Hepatocyte (in vitro differentiated cells): Measurements from ENCODE around the gene SRP14. TPM values are rescaled to one million over a fixed set of nuclear protein-coding genes. Genes with fewer than 3 reads are reported as not detected.

Experiments
- DNase-seq: peaks from one replicate; pipeline ENCODE4 v3.0.0-alpha.2; 2016; ENCODE audit warnings: low spot score
- H2AFZ ChIP-seq: fragments of 200-600 bp; sonication (generic); 2 replicates; pipeline ENCODE4 v1.6.0; 2016; ENCODE audit warnings: antibody characterized with exemption, mild to moderate bottlenecking
- H3K27ac ChIP-seq: fragments of 200-600 bp; sonication (generic); 2 replicates; pipeline ENCODE4 v1.5.1; 2016; ENCODE audit warnings: mild to moderate bottlenecking
- H3K27me3 ChIP-seq: fragments of 200-600 bp; sonication (generic); 2 replicates; pipeline ENCODE4 v1.6.1; 2016
- H3K36me3 ChIP-seq: fragments of 200-600 bp; sonication (generic); replicated peaks from 2 replicates; pipeline ENCODE4 v1.5.1; 2016; ENCODE audit warnings: low read depth; ENCODE audit not compliant: insufficient read depth
- H3K4me1 ChIP-seq: fragments of 200-600 bp; sonication (generic); 2 replicates; pipeline ENCODE4 v1.5.1; 2016; ENCODE audit warnings: mild to moderate bottlenecking, moderate library complexity; ENCODE audit not compliant: insufficient read depth
- H3K4me2 ChIP-seq: fragments of 200-600 bp; sonication (generic); 2 replicates; pipeline ENCODE4 v1.6.0; 2016
- H3K4me3 ChIP-seq: fragments of 200-600 bp; sonication (generic); 2 replicates; pipeline ENCODE4 v1.5.1; 2016; ENCODE audit warnings: mild to moderate bottlenecking
- H3K79me2 ChIP-seq: fragments of 200-600 bp; sonication (generic); 2 replicates; pipeline ENCODE4 v1.6.0; 2017; ENCODE audit warnings: mild to moderate bottlenecking
- H3K9me2 ChIP-seq: fragments of 200-600 bp; sonication (generic); replicated peaks from 2 replicates; pipeline ENCODE4 v1.6.0; 2017; ENCODE audit warnings: mild to moderate bottlenecking; ENCODE audit not compliant: insufficient read depth
- H3K9me3 ChIP-seq: fragments of 200-600 bp; sonication (generic); 2 replicates; pipeline ENCODE4 v1.5.1; 2016; ENCODE audit warnings: low read depth, mild to moderate bottlenecking
- H4K20me1 ChIP-seq: fragments of 200-600 bp; sonication (generic); 2 replicates; pipeline ENCODE4 v1.6.0; 2016; ENCODE audit warnings: mild to moderate bottlenecking; ENCODE audit not compliant: insufficient read depth, poor library complexity, severe bottlenecking
- CTCF ChIP-seq: fragments of 200-600 bp; sonication (generic); IDR thresholded peaks from 2 replicates; pipeline ENCODE4 v1.5.1; 2016; ENCODE audit warnings: antibody characterized with exemption, mild to moderate bottlenecking; ENCODE audit not compliant: poor library complexity
- EZH2 ChIP-seq: fragments of 200-600 bp; sonication (generic); IDR thresholded peaks from 2 replicates; pipeline ENCODE4 v1.6.1; 2016; ENCODE audit warnings: antibody characterized with exemption, mild to moderate bottlenecking, borderline replicate concordance
- EZH2phosphoT487 ChIP-seq: fragments of 200-600 bp; sonication (generic); IDR thresholded peaks from one replicate; pipeline ENCODE4 v1.6.1; 2018; ENCODE audit warnings: antibody characterized with exemption, mild to moderate bottlenecking, low read depth, moderate library complexity; ENCODE audit not compliant: unreplicated experiment, severe bottlenecking
- WGBS: methylation state at CpG from one replicate; pipeline ENCODE4 v1.1.6; 2016; ENCODE audit warnings: low lambda C conversion rate; ENCODE audit errors: missing lambda C conversion rate; 5-methylcytosine and 5-hydroxymethylcytosine counted together
- polyA plus RNA-seq: library from polyadenylated mRNA; unstranded; fragments of >200 nt; fragmentation: Nextera tagmentation; extraction: Ambion mirVana; gene quantifications from 2 replicates; pipeline ENCODE4 v1.2.1, GENCODE V29; 2016
- total RNA-seq: library from RNA; depleted of rRNA; stranded (reverse); fragments of >200 nt; gene quantifications from 2 replicates; pipeline ENCODE4 v1.2.3, GENCODE V29; 2014

The SRP14 gene
- total and polyA plus RNA-seq, 2 experiments from 2014 or later, result 219 to 827 TPM

DNA sequence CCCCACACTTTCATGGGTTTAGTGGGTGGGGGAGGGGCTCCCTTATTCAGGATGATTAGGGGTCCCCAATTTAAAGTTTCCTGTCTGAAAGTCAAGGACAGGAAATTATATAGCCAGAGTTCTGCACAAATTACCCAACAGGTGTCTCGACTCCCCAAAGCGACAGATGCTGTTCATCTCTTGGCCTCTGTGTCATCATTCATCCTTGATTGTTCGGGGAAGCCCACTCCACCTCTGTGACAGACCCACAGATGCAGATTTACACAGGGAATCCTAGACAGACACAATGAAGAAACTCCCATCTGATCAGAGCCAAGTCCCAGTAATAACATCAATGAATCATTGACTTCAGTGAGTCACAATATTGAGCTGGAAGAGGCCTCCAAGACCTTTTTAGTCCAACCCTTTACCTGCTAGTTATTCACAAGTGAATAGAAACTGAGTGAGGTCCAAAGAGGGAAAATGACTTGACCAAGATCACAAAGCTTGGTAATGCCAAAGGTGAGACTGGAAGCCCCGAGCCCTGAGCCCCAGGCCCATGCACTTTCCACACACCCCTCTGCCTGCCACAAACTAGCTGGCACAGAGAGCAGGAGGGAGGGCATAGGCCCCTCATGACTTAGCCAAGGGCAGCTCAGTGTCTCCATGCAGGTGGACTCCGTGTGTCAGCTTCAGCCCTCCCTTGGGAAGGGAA lies 7.9 kb upstream of the SRP14 start:
- Histone ChIP-seq H4K20me1 (no peaks in the 10 kb centered on the region), H3K4me1 (peaks cover 25% of the 10 kb centered on the region), H3K27ac (peak overlapping the region; percentile 52), H3K4me3 (no peak overlapping the region), H2AFZ (no peak overlapping the region), H3K27me3 (no peaks in the 10 kb centered on the region), H3K9me2 (no peaks in the 10 kb centered on the region), H3K79me2 (no peaks in the 10 kb centered on the region), H3K4me2 (no peak overlapping the region), H3K36me3 (no peaks in the 10 kb centered on the region), H3K9me3 (no peaks in the 10 kb centered on the region)
- TF ChIP-seq CTCF, result no peak
- no peak for TF ChIP-seq EZH2
- no peak for TF ChIP-seq EZH2phosphoT487
- 87% methylated on average over 5 of the region's 5 CpGs for WGBS
- DNase-seq, result no peak

DNA sequence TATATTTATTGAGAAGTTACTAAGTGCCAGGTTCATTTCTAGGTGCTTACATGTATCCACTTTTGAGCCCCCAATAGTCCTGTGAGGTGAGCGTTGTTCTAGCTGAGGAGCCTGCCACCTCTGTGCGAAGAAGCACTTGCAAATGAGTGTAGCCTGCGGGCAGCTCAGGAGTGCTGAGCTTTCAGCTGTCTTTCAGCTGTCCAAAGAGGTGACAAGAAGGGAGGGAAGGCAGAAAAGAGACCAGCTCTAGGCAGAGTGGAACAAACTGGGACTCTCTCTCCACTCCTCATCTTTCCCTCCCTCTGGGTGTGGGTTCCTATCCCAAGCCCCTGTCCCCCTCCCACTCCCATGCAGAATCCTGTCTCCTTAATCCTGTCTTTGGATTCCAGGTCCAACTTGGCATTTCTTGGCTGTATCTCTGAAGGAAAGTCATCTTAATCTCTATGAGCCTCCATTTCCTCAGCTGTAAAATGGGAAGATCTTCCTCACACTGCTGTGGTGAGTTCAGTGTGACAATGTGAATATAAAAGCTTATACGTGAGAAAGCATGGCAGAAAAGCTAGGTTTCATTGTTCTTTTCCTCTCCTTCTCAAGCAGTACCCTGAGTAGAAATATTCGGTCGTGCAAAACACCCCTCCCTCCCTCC lies 6.7 kb upstream of the SRP14 start:
- H3K4me2 ChIP-seq, result peak overlapping the region; percentile 69
- no peaks in the 10 kb centered on the region for H4K20me1 ChIP-seq
- no peaks in the 10 kb centered on the region for H3K9me2 ChIP-seq
- H3K4me1 ChIP-seq, result peaks cover 22% of the 10 kb centered on the region
- no peak for TF ChIP-seq EZH2phosphoT487
- no peak for TF ChIP-seq CTCF
- 65% methylated on average over 6 of the region's 6 CpGs for WGBS
- H3K9me3 ChIP-seq, result no peaks in the 10 kb centered on the region
- H2AFZ ChIP-seq, result peak overlapping the region; percentile 18
- peak overlapping the region; percentile 4 for H3K27ac ChIP-seq
- DNase-seq, result no peak
- no peak overlapping the region for H3K4me3 ChIP-seq
- no peaks in the 10 kb centered on the region for H3K79me2 ChIP-seq
- H3K36me3 ChIP-seq, result no peaks in the 10 kb centered on the region
- H3K27me3 ChIP-seq, result no peaks in the 10 kb centered on the region

- DNase-seq, result peak; percentile 94
- Histone ChIP-seq H3K9me2 (no peaks in the 10 kb centered on the region), H3K27ac (peak overlapping the region; percentile 4), H2AFZ (peak overlapping the region; percentile 18), H4K20me1 (no peaks in the 10 kb centered on the region), H3K79me2 (peaks cover 4% of the 10 kb centered on the region), H3K9me3 (no peaks in the 10 kb centered on the region), H3K4me3 (no peak overlapping the region), H3K27me3 (no peaks in the 10 kb centered on the region), H3K4me1 (peaks cover 27% of the 10 kb centered on the region), H3K36me3 (no peaks in the 10 kb centered on the region), H3K4me2 (peak overlapping the region; percentile 69)
- TF ChIP-seq EZH2 (no peak), CTCF (peak; percentile 97), EZH2phosphoT487 (no peak)
- 6% methylated on average over 22 of the region's 22 CpGs for WGBS
These were observed 6.0 kb upstream of the SRP14 start for GRCh38 chr15:40044717-40045571.
